Tibial artery (tissue), 4 donors: ENCODE results near the gene GPR139.

Source experiments
- DNase-seq, 2 donors: peaks; one replicate each; pipeline ENCODE4 v3.0.0-alpha.2; 2019
- H3K27ac ChIP-seq, 2 donors: fragments of 200-600 bp; sonication (generic) in 1 of 2; 1 replicate in 1 of 2; 2 replicates in 1 of 2; pipeline ENCODE4 v1.5.1; 2018 to 2019; ENCODE audit warnings: mild to moderate bottlenecking in 1 of 2
- H3K27me3 ChIP-seq, 2 donors: fragments of 200-600 bp; sonication (generic) in 1 of 2; one replicate each; pipeline versions ENCODE4 v1.5.1 to v1.6.0; 2016 to 2019
- H3K36me3 ChIP-seq, 3 donors: fragments of 200-600 bp; sonication (generic) in 2 of 3; one replicate each; pipeline ENCODE4 v1.5.1; 2016 to 2019; ENCODE audit warnings: mild to moderate bottlenecking in 2 of 3
- H3K4me1 ChIP-seq, 4 donors: fragments of 200-600 bp; sonication (generic) in 2 of 4; 1 replicate in 3 of 4; 2 replicates in 1 of 4; pipeline ENCODE4 v1.5.1; 2016 to 2019
- H3K4me3 ChIP-seq, 2 donors: fragments of 200-600 bp; sonication (generic) in 1 of 2; 1 replicate in 1 of 2; 2 replicates in 1 of 2; pipeline ENCODE4 v1.5.1; 2018 to 2019; ENCODE audit warnings: mild to moderate bottlenecking in 2 of 2
- H3K9me3 ChIP-seq, 3 donors: fragments of 200-600 bp; sonication (generic) in 1 of 3; one replicate each; pipeline ENCODE4 v1.5.1; 2016 to 2019
- CTCF ChIP-seq, 2 experiments: fragments of 200-600 bp in 1 of 2; fragments of 450-650 bp in 1 of 2; IDR thresholded peaks; one replicate each; pipeline ENCODE4 v1.5.1; 2017 to 2019; ENCODE audit warnings: antibody characterized with exemption in 2 of 2, mild to moderate bottlenecking in 1 of 2, moderate library complexity in 1 of 2
- intact Hi-C: fragments of 100-400 bp; cut with DNase I; formaldehyde crosslinking; loops from one replicate; pipeline ENCODE4 v1.15.0; 2023; ENCODE audit warnings: low total_unique reads

Gene GPR139

DNA sequence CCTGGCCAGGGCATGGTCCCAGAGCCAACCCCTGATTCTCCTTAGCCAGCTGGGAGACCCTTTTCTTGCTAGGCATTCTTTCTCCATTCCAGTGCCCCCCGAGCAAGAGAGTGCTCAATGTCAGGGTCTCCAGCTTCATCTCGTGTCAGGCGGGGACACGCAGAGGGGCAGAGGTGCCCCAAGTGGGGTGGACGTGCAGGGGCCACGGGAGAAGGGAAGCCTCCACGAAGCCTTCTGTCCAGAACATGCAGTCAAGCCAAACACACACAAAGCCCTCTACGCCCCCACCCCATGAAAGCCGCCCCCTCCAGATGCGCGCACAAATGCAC lies 852 bp downstream of the GPR139 start:
- Histone ChIP-seq H3K27me3 (peaks cover 0 to 35% of the 10 kb centered on the region in 2 donors), H3K36me3 (no peaks in the 10 kb centered on the region), H3K4me3 (no peak overlapping the region), H3K27ac (no peak overlapping the region), H3K4me1 (peaks cover 0 to 10% (median 0%) of the 10 kb centered on the region in 4 donors), H3K9me3 (peaks cover 0 to 6% (median 0%) of the 10 kb centered on the region in 3 donors)
- DNase-seq: no peak
- intact Hi-C loops: no loop called here
- TF ChIP-seq CTCF (IDR thresholded peaks at IDR 0.05): no peak

DNA sequence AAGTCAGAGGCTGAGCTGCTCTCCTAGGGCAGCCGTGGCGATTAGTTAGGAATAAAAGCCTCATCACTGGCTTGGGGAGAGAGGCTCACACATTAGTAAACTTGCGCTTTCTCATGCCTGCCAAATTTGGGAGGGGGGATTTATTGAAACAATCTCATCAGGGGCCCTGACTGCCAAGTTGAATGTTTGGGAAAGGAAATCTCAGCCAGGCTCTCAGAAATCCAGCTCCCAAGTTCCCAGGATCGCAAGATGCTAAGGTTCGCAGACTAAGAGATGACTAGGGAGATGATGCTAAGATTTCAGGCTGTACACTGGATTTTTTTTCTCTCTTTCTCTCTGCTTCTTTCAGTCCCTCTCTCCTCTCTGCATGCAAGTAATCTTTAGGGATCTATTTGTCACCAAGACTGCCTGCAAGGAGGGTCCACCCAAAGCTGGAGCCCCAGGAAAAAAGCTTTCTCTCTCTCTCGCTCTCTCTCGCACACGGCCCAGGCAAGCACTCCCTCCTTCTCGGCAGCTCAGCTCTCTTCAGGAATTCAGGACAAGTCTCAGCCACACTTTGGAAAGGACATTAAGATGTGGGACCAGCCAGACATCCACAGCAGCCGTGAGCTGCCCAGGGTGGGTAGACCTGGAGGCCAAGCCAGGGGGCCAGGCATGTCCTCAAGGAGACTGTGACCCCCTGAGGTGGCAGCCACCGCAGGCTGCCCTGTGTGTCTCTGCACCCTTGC lies 1.4 kb downstream of the GPR139 start:
- no peak overlapping the region for H3K27ac ChIP-seq
- DNase-seq: no peak
- H3K9me3 ChIP-seq: peaks cover 0 to 6% (median 0%) of the 10 kb centered on the region in 3 donors
- no peak overlapping the region for H3K4me3 ChIP-seq
- no peak for TF ChIP-seq CTCF (IDR thresholded peaks at IDR 0.05)
- no peaks in the 10 kb centered on the region for H3K36me3 ChIP-seq
- H3K27me3 ChIP-seq: peaks cover 0 to 35% of the 10 kb centered on the region in 2 donors
- intact Hi-C loops: no loop called here
- peaks cover 0 to 10% (median 0%) of the 10 kb centered on the region in 4 donors for H3K4me1 ChIP-seq

GRCh38 chr16:20064931-20065330 lies 8.8 kb downstream of the GPR139 start:
- intact Hi-C loops: no loop called here
- no peaks in the 10 kb centered on the region for H3K36me3 ChIP-seq
- H3K27ac ChIP-seq: no peak overlapping the region
- peaks cover 0 to 2% (median 0%) of the 10 kb centered on the region in 3 donors for H3K9me3 ChIP-seq
- DNase-seq: no peak
- no peaks in the 10 kb centered on the region for H3K27me3 ChIP-seq
- no peak for TF ChIP-seq CTCF (IDR thresholded peaks at IDR 0.05)
- H3K4me3 ChIP-seq: no peak overlapping the region
- no peaks in the 10 kb centered on the region for H3K4me1 ChIP-seq

- no peak overlapping the region for H3K27ac ChIP-seq
- TF ChIP-seq CTCF (IDR thresholded peaks at IDR 0.05): no peak
- H3K4me3 ChIP-seq: no peak overlapping the region
- no peaks in the 10 kb centered on the region for H3K27me3 ChIP-seq
- no peak for DNase-seq
- H3K9me3 ChIP-seq: no peaks in the 10 kb centered on the region
- H3K36me3 ChIP-seq: no peaks in the 10 kb centered on the region
- H3K4me1 ChIP-seq: no peaks in the 10 kb centered on the region
- intact Hi-C loops: no loop called here
These were observed 9.2 kb downstream of the GPR139 start for GRCh38 chr16:20064520-20064919.

DNA sequence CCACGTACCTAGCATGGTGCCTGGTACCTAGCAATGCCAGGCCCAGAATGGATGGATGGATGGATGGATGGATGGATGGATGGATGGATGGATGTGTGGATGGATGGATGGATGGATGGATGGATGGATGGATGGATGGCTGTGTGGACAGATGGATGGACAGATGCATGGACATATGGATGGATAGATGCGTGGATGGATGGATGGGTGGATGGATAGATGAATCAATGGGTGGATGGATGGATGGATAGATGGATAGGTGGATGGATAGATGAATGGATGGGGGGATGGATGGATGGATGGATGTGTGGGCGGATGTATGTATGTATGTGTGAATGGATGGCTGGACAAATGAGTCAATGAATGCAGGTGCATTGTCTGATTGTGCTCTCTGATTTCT lies 12.6 kb downstream of the GPR139 start:
- no peaks in the 10 kb centered on the region for H3K4me1 ChIP-seq
- DNase-seq: no peak
- H3K36me3 ChIP-seq: no peaks in the 10 kb centered on the region
- TF ChIP-seq CTCF (IDR thresholded peaks at IDR 0.05): no peak
- H3K27ac ChIP-seq: no peak overlapping the region
- H3K4me3 ChIP-seq: no peak overlapping the region
- no peaks in the 10 kb centered on the region for H3K27me3 ChIP-seq
- intact Hi-C loops: no loop called here
- no peaks in the 10 kb centered on the region for H3K9me3 ChIP-seq

DNA sequence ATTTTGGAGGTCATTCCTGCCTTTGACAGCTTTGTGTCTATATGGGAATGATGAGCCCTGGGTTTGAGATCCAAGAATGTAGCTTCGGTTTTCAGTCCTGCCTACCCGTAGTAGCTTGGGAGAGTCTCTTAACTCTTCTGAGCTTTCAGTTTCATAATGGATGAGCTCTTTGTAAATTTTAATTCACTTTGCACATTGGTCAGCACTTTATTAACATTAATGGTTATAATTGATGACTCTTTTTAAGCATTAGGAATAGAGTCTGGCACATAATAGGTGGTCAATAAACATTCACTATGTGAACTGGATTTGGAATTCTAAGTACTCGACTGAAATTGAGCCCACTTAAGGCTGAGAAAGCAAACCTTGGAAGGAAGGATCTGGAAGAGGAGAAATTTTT lies 17.3 kb downstream of the GPR139 start:
- H3K9me3 ChIP-seq: no peaks in the 10 kb centered on the region
- H3K4me3 ChIP-seq: no peak overlapping the region
- no peaks in the 10 kb centered on the region for H3K36me3 ChIP-seq
- DNase-seq: no peak
- no peaks in the 10 kb centered on the region for H3K4me1 ChIP-seq
- no peak overlapping the region for H3K27ac ChIP-seq
- no peaks in the 10 kb centered on the region for H3K27me3 ChIP-seq
- TF ChIP-seq CTCF (IDR thresholded peaks at IDR 0.05): no peak
- intact Hi-C loops: no loop called here
